Measurements from ENCODE around the gene ATG3.

GRCh38 chr3:112594856-112595255, 33.1 kb upstream of the ATG3 start:
- TF ChIP-seq CTCF (IDR thresholded peaks at IDR 0.05; ENCODE audit: extremely low read depth in 1 of 2, insufficient read depth in 1 of 2, low read depth in 1 of 2, low read length in 2 of 2) (no peak), POLR2A (IDR thresholded peaks at IDR 0.05; ENCODE audit: low read depth, low read length) (no peak), POLR2AphosphoS5 (IDR thresholded peaks at IDR 0.05; ENCODE audit: insufficient read depth, low read depth, low read length) (no peak), MYC (IDR thresholded peaks at IDR 0.05; ENCODE audit: low read depth, low read length) (no peak), MAX (IDR thresholded peaks at IDR 0.05; ENCODE audit: insufficient read depth, insufficient read length) (no peak), JUN (IDR thresholded peaks at IDR 0.05; ENCODE audit: borderline replicate concordance, insufficient read depth, insufficient read length, low read depth) (no peak), EZH2 (IDR thresholded peaks at IDR 0.05; ENCODE audit: borderline replicate concordance, low read depth, low read length, severe bottlenecking) (no peak), FOS (IDR thresholded peaks at IDR 0.05; ENCODE audit: borderline replicate concordance, insufficient read depth, low read length) (no peak), GATA2 (IDR thresholded peaks at IDR 0.05; ENCODE audit: insufficient read depth, insufficient read length, low read depth, low read length) (no peak)

All from endothelial cell of umbilical vein (primary cell).